Peyer's patch (tissue), 4 donors: ENCODE data around the gene KCNK4.

Source experiments
- POLR2A ChIP-seq, 2 donors: fragments of 450-650 bp; IDR thresholded peaks; one replicate each; pipeline ENCODE4 v1.5.1; 2017; ENCODE audit warnings: antibody characterized with exemption in 2 of 2, mild to moderate bottlenecking in 2 of 2, moderate library complexity in 2 of 2
- TF ChIP-seq, protein P1 (sequence below), 6 experiments: fragments of 450-650 bp in 4 of 6; fragments of 200-600 bp in 2 of 6; sonication (generic) in 1 of 6; IDR thresholded peaks; one replicate each; pipeline ENCODE4 v1.5.1; 2017 to 2019; ENCODE audit warnings: antibody characterized with exemption in 6 of 6, mild to moderate bottlenecking in 3 of 6, moderate library complexity in 1 of 6

DNA sequence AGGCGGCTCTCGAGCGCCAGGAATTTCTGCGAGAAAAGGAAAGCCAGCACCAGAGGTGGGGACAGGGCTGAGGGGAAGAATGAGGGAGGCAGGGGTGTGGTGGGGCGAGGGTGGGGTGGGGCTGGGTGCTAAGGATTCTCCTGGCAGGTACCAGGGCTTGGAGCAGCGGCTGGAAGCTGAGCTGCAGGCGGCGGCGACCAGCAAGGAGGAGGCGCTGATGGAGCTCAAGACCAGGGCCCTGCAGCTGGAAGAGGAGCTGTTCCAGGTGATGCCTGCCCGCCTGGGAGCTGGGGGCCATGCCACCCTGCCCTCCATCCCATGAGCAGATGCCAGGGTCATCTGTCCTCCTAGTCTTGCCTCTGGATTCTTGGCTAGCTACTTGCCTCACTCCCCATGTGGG, 58.3 kb downstream of the KCNK4 start:
- TF ChIP-seq, protein P1, sequence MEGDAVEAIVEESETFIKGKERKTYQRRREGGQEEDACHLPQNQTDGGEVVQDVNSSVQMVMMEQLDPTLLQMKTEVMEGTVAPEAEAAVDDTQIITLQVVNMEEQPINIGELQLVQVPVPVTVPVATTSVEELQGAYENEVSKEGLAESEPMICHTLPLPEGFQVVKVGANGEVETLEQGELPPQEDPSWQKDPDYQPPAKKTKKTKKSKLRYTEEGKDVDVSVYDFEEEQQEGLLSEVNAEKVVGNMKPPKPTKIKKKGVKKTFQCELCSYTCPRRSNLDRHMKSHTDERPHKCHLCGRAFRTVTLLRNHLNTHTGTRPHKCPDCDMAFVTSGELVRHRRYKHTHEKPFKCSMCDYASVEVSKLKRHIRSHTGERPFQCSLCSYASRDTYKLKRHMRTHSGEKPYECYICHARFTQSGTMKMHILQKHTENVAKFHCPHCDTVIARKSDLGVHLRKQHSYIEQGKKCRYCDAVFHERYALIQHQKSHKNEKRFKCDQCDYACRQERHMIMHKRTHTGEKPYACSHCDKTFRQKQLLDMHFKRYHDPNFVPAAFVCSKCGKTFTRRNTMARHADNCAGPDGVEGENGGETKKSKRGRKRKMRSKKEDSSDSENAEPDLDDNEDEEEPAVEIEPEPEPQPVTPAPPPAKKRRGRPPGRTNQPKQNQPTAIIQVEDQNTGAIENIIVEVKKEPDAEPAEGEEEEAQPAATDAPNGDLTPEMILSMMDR (IDR thresholded peaks at IDR 0.05), result no peak
- no peak for TF ChIP-seq POLR2A (IDR thresholded peaks at IDR 0.05)
